ENCODE results near the gene CNOT2.

GRCh38 chr12:70251661-70252060, 8.4 kb downstream of the CNOT2 start:
- TF ChIP-seq, protein P1, sequence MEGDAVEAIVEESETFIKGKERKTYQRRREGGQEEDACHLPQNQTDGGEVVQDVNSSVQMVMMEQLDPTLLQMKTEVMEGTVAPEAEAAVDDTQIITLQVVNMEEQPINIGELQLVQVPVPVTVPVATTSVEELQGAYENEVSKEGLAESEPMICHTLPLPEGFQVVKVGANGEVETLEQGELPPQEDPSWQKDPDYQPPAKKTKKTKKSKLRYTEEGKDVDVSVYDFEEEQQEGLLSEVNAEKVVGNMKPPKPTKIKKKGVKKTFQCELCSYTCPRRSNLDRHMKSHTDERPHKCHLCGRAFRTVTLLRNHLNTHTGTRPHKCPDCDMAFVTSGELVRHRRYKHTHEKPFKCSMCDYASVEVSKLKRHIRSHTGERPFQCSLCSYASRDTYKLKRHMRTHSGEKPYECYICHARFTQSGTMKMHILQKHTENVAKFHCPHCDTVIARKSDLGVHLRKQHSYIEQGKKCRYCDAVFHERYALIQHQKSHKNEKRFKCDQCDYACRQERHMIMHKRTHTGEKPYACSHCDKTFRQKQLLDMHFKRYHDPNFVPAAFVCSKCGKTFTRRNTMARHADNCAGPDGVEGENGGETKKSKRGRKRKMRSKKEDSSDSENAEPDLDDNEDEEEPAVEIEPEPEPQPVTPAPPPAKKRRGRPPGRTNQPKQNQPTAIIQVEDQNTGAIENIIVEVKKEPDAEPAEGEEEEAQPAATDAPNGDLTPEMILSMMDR (IDR thresholded peaks at IDR 0.05; ENCODE audit: low read depth, low read length), result no peak
- TF ChIP-seq MYC (IDR thresholded peaks at IDR 0.05; ENCODE audit: low read depth, low read length), result no peak
